PFSK-1 (cell line): ENCODE data around the gene GBF1.

ENCODE experiments used
- FOXP2 ChIP-seq: optimal IDR thresholded peaks from 2 replicates; pipeline ENCODE3; 2011; ENCODE audit warnings: borderline replicate concordance, control low read depth, inconsistent platforms; ENCODE audit not compliant: insufficient read depth; ENCODE audit errors: extremely low read length, extremely low read depth
- POLR2AphosphoS5 ChIP-seq: IDR thresholded peaks from 2 replicates; pipeline ENCODE4 v1.6.1; 2012; ENCODE audit warnings: low read depth, mild to moderate bottlenecking, control low read depth, low read length, moderate library complexity
- SIN3A ChIP-seq: IDR thresholded peaks from 2 replicates; pipeline ENCODE4 v1.6.1; 2012; ENCODE audit warnings: mild to moderate bottlenecking, low read length, moderate library complexity, borderline replicate concordance; ENCODE audit not compliant: insufficient read depth
- TAF1 ChIP-seq: IDR thresholded peaks from 2 replicates; pipeline ENCODE4 v1.6.1; 2012; ENCODE audit warnings: low read length, control low read depth, borderline replicate concordance; ENCODE audit not compliant: insufficient read depth
- TF ChIP-seq, protein P1 (sequence below), 2 experiments: IDR thresholded peaks; 2 replicates each; pipeline versions ENCODE4 v1.6.1 to v1.8.0; 2011 to 2012; ENCODE audit warnings: low read depth in 2 of 2, low read length in 2 of 2, control low read depth in 1 of 2, inconsistent platforms in 1 of 2, mild to moderate bottlenecking in 1 of 2, moderate library complexity in 1 of 2; ENCODE audit not compliant: insufficient read depth in 1 of 2

The GBF1 gene

DNA sequence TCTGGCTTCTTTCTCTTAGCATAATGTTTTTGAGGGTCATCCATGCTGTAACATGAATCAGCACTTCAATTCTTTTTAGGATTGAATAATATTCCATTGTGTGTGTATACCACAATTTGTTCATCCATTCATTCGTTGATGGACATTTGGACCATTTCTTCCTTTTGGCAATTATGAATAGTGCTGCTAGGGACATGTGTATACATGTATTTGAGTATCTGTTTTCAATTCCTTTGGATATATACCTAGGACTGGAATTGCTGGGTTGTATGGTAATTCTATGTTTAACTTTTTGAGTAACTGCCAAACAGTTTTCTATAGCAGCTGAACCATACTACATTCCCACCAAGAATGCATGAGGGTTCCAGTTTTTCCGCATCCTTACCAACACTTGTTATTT, 39.2 kb downstream of the GBF1 start:
- no peak for TF ChIP-seq POLR2AphosphoS5
- TF ChIP-seq, protein P1, sequence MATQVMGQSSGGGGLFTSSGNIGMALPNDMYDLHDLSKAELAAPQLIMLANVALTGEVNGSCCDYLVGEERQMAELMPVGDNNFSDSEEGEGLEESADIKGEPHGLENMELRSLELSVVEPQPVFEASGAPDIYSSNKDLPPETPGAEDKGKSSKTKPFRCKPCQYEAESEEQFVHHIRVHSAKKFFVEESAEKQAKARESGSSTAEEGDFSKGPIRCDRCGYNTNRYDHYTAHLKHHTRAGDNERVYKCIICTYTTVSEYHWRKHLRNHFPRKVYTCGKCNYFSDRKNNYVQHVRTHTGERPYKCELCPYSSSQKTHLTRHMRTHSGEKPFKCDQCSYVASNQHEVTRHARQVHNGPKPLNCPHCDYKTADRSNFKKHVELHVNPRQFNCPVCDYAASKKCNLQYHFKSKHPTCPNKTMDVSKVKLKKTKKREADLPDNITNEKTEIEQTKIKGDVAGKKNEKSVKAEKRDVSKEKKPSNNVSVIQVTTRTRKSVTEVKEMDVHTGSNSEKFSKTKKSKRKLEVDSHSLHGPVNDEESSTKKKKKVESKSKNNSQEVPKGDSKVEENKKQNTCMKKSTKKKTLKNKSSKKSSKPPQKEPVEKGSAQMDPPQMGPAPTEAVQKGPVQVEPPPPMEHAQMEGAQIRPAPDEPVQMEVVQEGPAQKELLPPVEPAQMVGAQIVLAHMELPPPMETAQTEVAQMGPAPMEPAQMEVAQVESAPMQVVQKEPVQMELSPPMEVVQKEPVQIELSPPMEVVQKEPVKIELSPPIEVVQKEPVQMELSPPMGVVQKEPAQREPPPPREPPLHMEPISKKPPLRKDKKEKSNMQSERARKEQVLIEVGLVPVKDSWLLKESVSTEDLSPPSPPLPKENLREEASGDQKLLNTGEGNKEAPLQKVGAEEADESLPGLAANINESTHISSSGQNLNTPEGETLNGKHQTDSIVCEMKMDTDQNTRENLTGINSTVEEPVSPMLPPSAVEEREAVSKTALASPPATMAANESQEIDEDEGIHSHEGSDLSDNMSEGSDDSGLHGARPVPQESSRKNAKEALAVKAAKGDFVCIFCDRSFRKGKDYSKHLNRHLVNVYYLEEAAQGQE (IDR thresholded peaks at IDR 0.05; ENCODE audit: insufficient read depth in 1 of 2, low read depth in 2 of 2, low read length in 2 of 2): no peak
- no peak for TF ChIP-seq TAF1
- TF ChIP-seq SIN3A: no peak
- no peak for TF ChIP-seq FOXP2

DNA sequence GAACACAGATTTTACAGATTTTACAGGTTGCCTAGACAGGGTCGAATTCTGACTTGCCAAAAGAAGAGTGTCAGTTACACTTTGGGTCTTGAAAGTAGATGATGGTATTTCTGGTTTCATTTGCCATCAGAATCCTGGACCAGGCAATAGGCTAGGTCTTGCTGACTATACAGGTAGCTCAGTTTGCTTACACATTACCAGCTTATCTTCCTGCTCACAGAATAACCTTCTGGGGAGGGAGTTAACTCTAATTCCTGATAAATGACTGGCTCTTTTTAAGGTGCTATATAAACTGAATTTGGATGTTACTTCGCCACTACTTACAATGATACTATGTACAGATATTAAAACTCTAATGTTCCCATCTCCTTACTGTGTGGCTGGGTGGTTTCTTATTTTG, 39.8 kb downstream of the GBF1 start:
- TF ChIP-seq POLR2AphosphoS5 (no peak), FOXP2 (no peak), SIN3A (no peak), TAF1 (no peak)
- TF ChIP-seq, protein P1 (IDR thresholded peaks at IDR 0.05; ENCODE audit: insufficient read depth in 1 of 2, low read depth in 2 of 2, low read length in 2 of 2): no peak

DNA sequence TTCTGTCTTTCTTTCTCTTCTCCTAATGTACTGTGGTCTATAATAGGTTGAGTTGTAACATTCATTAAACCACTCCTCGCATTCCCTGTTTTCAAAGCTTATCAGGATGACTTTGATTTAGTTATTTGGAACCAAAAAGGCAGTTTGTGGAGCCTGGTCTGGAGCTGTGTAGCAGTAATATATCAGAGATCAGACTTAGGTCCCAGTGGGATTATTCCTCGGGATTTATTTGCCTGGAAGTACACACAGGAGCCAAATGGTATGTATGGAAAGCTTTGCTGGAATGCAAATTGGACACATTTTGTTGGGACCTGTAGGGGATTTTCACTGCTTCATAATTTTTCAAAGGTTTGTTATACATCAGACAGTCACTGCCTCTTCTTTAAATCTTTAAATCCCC, 40.9 kb downstream of the GBF1 start:
- TF ChIP-seq FOXP2 (no peak), POLR2AphosphoS5 (no peak), SIN3A (no peak), TAF1 (no peak)
- TF ChIP-seq, protein P1 (IDR thresholded peaks at IDR 0.05; ENCODE audit: insufficient read depth in 1 of 2, low read depth in 2 of 2, low read length in 2 of 2): no peak

DNA sequence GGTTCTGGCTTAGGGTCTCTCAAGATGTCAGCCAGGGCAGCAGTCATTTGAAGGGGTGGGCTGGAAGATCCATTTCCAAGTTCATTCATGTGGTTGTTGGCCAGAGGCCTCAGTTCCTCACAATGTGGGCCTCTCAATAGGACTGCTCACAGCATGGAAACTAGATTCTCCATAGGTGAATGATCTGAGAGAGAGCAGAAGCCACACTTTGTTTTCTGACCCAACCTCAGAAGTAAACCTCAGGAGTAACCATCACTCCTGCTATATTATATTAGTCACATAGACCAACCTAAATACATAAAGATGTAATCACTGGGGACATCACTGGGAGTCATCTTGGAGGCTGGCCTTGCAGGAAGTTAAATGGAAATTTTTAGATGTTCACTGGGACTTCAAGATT, 42.2 kb downstream of the GBF1 start:
- TF ChIP-seq, protein P1 (IDR thresholded peaks at IDR 0.05; ENCODE audit: insufficient read depth in 1 of 2, low read depth in 2 of 2, low read length in 2 of 2): no peak
- no peak for TF ChIP-seq POLR2AphosphoS5
- no peak for TF ChIP-seq FOXP2
- no peak for TF ChIP-seq SIN3A
- no peak for TF ChIP-seq TAF1

DNA sequence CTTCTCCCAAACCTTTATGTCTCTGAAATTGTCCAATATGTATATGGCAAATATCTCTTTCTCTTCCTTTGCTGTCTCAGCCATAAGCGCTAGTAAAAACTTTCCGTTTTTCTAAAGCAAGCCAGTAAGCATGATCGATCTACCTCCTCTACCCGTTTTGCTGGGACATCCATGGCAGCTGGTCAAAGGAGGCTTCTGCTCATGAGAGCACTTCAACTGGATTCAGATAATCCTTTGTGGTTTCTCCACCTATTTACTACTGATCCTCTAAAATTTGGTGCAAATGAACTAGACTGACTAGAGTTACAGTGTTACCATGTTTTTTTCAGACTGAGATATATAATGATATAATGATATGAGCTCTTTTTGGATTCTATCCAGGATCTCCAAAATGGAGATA, 42.7 kb downstream of the GBF1 start:
- TF ChIP-seq FOXP2 (no peak), TAF1 (no peak), POLR2AphosphoS5 (no peak), SIN3A (no peak)
- TF ChIP-seq, protein P1 (IDR thresholded peaks at IDR 0.05; ENCODE audit: insufficient read depth in 1 of 2, low read depth in 2 of 2, low read length in 2 of 2): no peak
